ENCODE results near the gene TRIM15. TPM values are rescaled to one million over a fixed set of nuclear protein-coding genes. Genes with fewer than 3 reads are reported as not detected.
"Not testable (repeated sequence)": the region's sequence is repeated elsewhere in the genome, so short reads cannot be mapped to it uniquely, and the experiment has no call there.

TRIM15 gene
- total RNA-seq, 1 experiment from 2014 or later, result 0.20 TPM

DNA sequence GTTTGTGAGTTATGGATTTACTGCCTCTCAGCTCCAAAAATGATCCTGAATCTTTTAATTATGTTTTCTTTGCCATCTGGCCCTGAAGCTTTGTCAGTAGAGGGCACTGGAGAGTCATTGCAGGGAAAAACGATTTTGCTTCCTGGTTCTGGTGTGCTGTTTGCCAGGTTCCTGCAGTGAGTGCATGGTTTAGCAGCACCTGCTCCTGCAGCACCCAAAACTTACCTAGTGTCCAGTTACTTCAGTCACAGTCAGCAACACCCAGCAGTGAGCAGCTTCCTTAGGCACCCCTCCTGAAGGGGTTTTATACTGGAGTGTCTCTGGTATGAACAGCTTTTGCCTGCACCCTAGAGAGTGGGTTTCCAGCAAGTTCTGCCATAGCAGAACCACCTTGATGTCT is 55.9 kb downstream of the TRIM15 start:
- DNase-seq, result peak; percentile 61
- no peak overlapping the region for H4K5ac ChIP-seq (ENCODE audit: insufficient read length, low read depth, low read length)
- H4K8ac ChIP-seq (replicated peaks; ENCODE audit: insufficient read length, low read depth, low read length), result no peak overlapping the region
- H3K9ac ChIP-seq (ENCODE audit: extremely low read depth, insufficient read length, low read length), result no peak overlapping the region
- H3K79me1 ChIP-seq (ENCODE audit: insufficient read depth, low read depth, low read length, poor library complexity, severe bottlenecking), result no peaks in the 10 kb centered on the region
- H3K4ac ChIP-seq (ENCODE audit: low read depth, low read length), result no peak overlapping the region
- peaks cover 8 to 9% of the 10 kb centered on the region in 2 experiments; a peak in 3 of 4 replicates for H3K4me1 Mint-ChIP-seq
- H3K4me3 Mint-ChIP-seq, result no peak overlapping the region
- no peaks in the 10 kb centered on the region for H3K27me3 ChIP-seq (ENCODE audit: insufficient read depth, low read length)
- peaks cover 8 to 12% (median 12%) of the 10 kb centered on the region in 3 experiments; a peak in 5 of 7 replicates for H3K36me3 Mint-ChIP-seq (ENCODE audit: insufficient read depth in 1 of 3, low read depth in 3 of 3)
- no peak overlapping the region for H3K23ac ChIP-seq (ENCODE audit: insufficient read length, low read depth, low read length)
- H3K9me3 Mint-ChIP-seq, result peaks cover 21 to 24% of the 10 kb centered on the region in 2 experiments
- no peak overlapping the region for H2AFZ ChIP-seq (ENCODE audit: low read length)
- TF ChIP-seq, protein P1, sequence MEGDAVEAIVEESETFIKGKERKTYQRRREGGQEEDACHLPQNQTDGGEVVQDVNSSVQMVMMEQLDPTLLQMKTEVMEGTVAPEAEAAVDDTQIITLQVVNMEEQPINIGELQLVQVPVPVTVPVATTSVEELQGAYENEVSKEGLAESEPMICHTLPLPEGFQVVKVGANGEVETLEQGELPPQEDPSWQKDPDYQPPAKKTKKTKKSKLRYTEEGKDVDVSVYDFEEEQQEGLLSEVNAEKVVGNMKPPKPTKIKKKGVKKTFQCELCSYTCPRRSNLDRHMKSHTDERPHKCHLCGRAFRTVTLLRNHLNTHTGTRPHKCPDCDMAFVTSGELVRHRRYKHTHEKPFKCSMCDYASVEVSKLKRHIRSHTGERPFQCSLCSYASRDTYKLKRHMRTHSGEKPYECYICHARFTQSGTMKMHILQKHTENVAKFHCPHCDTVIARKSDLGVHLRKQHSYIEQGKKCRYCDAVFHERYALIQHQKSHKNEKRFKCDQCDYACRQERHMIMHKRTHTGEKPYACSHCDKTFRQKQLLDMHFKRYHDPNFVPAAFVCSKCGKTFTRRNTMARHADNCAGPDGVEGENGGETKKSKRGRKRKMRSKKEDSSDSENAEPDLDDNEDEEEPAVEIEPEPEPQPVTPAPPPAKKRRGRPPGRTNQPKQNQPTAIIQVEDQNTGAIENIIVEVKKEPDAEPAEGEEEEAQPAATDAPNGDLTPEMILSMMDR (conservative IDR thresholded peaks at IDR 0.05), result peak; percentile 87
- 0 out of 2 replicates have a peak, but pooled peaks cover 3% of the 10 kb centered on the region for H3K4me1 ChIP-seq (ENCODE audit: insufficient read depth, low read length)
- no peak overlapping the region for H2BK15ac ChIP-seq (ENCODE audit: low read depth, low read length)
- H3K27ac ChIP-seq (ENCODE audit: insufficient read length, low read depth, low read length), result no peak overlapping the region
- peaks cover 5% of the 10 kb centered on the region for H3K23me2 ChIP-seq (ENCODE audit: insufficient read length, low read depth, low read length, poor library complexity, severe bottlenecking)
- H3K27me3 Mint-ChIP-seq (ENCODE audit: low read depth), result peaks cover 21% of the 10 kb centered on the region
- H3K14ac ChIP-seq (ENCODE audit: insufficient read depth, low read length), result no peak overlapping the region
- H3K4me2 ChIP-seq (ENCODE audit: insufficient read depth, insufficient read length, low read length), result no peak overlapping the region
- no peak overlapping the region for H2BK12ac ChIP-seq (ENCODE audit: insufficient read length, low read depth, low read length)
- H2AK5ac ChIP-seq (ENCODE audit: insufficient read length, low read length), result no peak overlapping the region
- no CpG with 5 or more reads among the region's 1 CpG for WGBS (ENCODE audit: extremely low coverage, insufficient read length, low lambda C conversion rate)
- no peaks in the 10 kb centered on the region for H4K20me1 ChIP-seq (ENCODE audit: control insufficient read depth, insufficient read depth, insufficient read length)
- H3K56ac ChIP-seq (ENCODE audit: insufficient read length, low read depth, low read length), result no peak overlapping the region
- peaks cover 14% of the 10 kb centered on the region for H3K9me3 ChIP-seq (ENCODE audit: control insufficient read depth, low read depth, low read length)
- H2BK20ac ChIP-seq (ENCODE audit: low read depth, low read length, poor library complexity, severe bottlenecking), result no peak overlapping the region
- no peak overlapping the region for H3T11ph ChIP-seq (ENCODE audit: low read length)
- H3K79me2 ChIP-seq (ENCODE audit: insufficient read depth, low read length), result no peaks in the 10 kb centered on the region
- H3K27ac Mint-ChIP-seq, result no peak overlapping the region
- no peak overlapping the region for H4K91ac ChIP-seq (ENCODE audit: insufficient read length, low read depth, low read length)
- H2BK5ac ChIP-seq (ENCODE audit: insufficient read length, low read length), result no peak overlapping the region
- H2BK120ac ChIP-seq (ENCODE audit: low read depth, low read length, poor library complexity, severe bottlenecking), result no peak overlapping the region
- H3K18ac ChIP-seq (ENCODE audit: insufficient read length, low read depth, low read length), result no peak overlapping the region

DNA sequence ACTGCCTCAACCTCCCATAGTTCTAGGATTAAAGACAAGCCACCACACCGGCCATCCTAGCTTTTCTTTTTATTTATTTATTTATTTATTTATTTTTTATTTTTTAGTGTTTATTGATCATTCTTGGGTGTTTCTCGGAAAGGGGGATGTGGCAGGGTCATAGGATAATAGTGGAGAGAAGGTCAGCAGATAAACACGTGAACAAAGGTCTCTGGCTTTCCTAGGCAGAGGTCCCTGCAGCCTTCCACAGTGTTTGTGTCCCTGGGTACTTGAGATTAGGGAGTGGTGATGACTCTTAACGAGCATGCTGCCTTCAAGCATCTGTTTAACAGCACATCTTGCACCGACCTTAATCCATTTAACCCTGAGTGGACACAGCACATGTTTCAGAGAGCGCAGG is 58.0 kb downstream of the TRIM15 start:
- H2BK120ac ChIP-seq (ENCODE audit: low read depth, low read length, poor library complexity, severe bottlenecking); H4K20me1 ChIP-seq (ENCODE audit: control insufficient read depth, insufficient read depth, insufficient read length); H3K79me1 ChIP-seq (ENCODE audit: insufficient read depth, low read depth, low read length, poor library complexity, severe bottlenecking); H2BK12ac ChIP-seq (ENCODE audit: insufficient read length, low read depth, low read length); H4K8ac ChIP-seq (replicated peaks; ENCODE audit: insufficient read length, low read depth, low read length); H3K9ac ChIP-seq (ENCODE audit: extremely low read depth, insufficient read length, low read length); H3K4me1 Mint-ChIP-seq; H3K14ac ChIP-seq (ENCODE audit: insufficient read depth, low read length); H3K4me3 Mint-ChIP-seq; H3K4ac ChIP-seq (ENCODE audit: low read depth, low read length); H2BK5ac ChIP-seq (ENCODE audit: insufficient read length, low read length); H3K4me2 ChIP-seq (ENCODE audit: insufficient read depth, insufficient read length, low read length); H3K23ac ChIP-seq (ENCODE audit: insufficient read length, low read depth, low read length); H3K79me2 ChIP-seq (ENCODE audit: insufficient read depth, low read length); H4K91ac ChIP-seq (ENCODE audit: insufficient read length, low read depth, low read length); H3K27ac Mint-ChIP-seq; H2AK5ac ChIP-seq (ENCODE audit: insufficient read length, low read length); H2BK20ac ChIP-seq (ENCODE audit: low read depth, low read length, poor library complexity, severe bottlenecking); H3K18ac ChIP-seq (ENCODE audit: insufficient read length, low read depth, low read length); H3K27me3 ChIP-seq (ENCODE audit: insufficient read depth, low read length); H3K56ac ChIP-seq (ENCODE audit: insufficient read length, low read depth, low read length); H3T11ph ChIP-seq (ENCODE audit: low read length); H2BK15ac ChIP-seq (ENCODE audit: low read depth, low read length); DNase-seq; H3K23me2 ChIP-seq (ENCODE audit: insufficient read length, low read depth, low read length, poor library complexity, severe bottlenecking); H4K5ac ChIP-seq (ENCODE audit: insufficient read length, low read depth, low read length); H2AFZ ChIP-seq (ENCODE audit: low read length); H3K27ac ChIP-seq (ENCODE audit: insufficient read length, low read depth, low read length); H3K4me1 ChIP-seq (ENCODE audit: insufficient read depth, low read length): not testable (repeated sequence)
- peaks cover 23 to 24% of the 10 kb centered on the region in 2 experiments for H3K9me3 Mint-ChIP-seq
- WGBS (ENCODE audit: extremely low coverage, insufficient read length, low lambda C conversion rate), result no CpG with 5 or more reads among the region's 6 CpGs
- H3K36me3 Mint-ChIP-seq (ENCODE audit: insufficient read depth in 1 of 3, low read depth in 3 of 3), result peaks cover 10 to 12% (median 12%) of the 10 kb centered on the region in 3 experiments; a peak in 5 of 7 replicates
- peaks cover 14% of the 10 kb centered on the region for H3K9me3 ChIP-seq (ENCODE audit: control insufficient read depth, low read depth, low read length)
- peaks cover 10% of the 10 kb centered on the region for H3K27me3 Mint-ChIP-seq (ENCODE audit: low read depth)

Data from H9 (cell line).